SK-N-SH (cell line): Measurements from ENCODE around the gene FAM170A.

Experiments
- POLR2AphosphoS5 ChIP-seq: IDR thresholded peaks from 2 replicates; pipeline ENCODE4 v1.6.1; 2012; ENCODE audit warnings: low read depth, low read length
- TF ChIP-seq, protein P1 (sequence below): fragments of 200-600 bp; sonication (generic); IDR thresholded peaks from 2 replicates; pipeline ENCODE4 v1.6.1; 2017; ENCODE audit warnings: antibody characterized with exemption, mild to moderate bottlenecking, moderate library complexity
- TF ChIP-seq, protein P2 (sequence below): fragments of 150-350 bp; IDR thresholded peaks from 2 replicates; pipeline ENCODE4 v1.6.1; 2017; ENCODE audit warnings: antibody characterized with exemption, low read length, low read depth, borderline replicate concordance

DNA sequence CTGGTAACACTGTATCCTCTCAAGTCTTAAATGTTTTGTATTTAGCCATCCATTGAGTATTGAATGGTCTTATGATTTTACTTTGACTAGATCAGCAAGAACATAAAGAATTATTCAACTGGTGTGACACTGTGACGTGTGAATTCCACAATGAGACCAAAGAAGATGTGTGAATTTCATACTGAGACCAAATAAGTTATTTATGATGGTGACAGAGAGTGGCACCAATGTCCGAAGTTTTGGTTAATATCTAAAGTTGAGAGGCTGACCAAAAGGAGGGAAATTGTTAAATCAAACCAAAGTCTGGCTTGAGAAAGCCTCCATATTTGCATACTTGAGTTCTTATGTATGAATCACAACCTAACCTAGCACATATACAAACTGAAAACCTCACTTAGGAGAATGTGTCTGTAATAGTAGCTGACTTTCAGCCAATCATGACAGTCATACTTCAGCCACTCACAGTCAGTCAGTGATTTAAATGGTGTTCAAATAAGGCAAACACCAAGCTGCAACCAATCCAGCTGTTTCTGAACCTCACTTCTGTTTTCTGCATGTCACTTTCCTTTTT lies 31.5 kb upstream of the FAM170A start:
- TF ChIP-seq, protein P1, sequence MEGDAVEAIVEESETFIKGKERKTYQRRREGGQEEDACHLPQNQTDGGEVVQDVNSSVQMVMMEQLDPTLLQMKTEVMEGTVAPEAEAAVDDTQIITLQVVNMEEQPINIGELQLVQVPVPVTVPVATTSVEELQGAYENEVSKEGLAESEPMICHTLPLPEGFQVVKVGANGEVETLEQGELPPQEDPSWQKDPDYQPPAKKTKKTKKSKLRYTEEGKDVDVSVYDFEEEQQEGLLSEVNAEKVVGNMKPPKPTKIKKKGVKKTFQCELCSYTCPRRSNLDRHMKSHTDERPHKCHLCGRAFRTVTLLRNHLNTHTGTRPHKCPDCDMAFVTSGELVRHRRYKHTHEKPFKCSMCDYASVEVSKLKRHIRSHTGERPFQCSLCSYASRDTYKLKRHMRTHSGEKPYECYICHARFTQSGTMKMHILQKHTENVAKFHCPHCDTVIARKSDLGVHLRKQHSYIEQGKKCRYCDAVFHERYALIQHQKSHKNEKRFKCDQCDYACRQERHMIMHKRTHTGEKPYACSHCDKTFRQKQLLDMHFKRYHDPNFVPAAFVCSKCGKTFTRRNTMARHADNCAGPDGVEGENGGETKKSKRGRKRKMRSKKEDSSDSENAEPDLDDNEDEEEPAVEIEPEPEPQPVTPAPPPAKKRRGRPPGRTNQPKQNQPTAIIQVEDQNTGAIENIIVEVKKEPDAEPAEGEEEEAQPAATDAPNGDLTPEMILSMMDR: no peak
- TF ChIP-seq, protein P2, sequence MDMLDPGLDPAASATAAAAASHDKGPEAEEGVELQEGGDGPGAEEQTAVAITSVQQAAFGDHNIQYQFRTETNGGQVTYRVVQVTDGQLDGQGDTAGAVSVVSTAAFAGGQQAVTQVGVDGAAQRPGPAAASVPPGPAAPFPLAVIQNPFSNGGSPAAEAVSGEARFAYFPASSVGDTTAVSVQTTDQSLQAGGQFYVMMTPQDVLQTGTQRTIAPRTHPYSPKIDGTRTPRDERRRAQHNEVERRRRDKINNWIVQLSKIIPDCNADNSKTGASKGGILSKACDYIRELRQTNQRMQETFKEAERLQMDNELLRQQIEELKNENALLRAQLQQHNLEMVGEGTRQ: no peak
- TF ChIP-seq POLR2AphosphoS5: no peak
